Nephron (organoid): ENCODE results near the gene MAP3K21.

ENCODE experiments used
- H3K27ac Mint-ChIP-seq, 3 experiments: 2 replicates each; pipeline ENCODE4 v1.8.0; 2020; ENCODE audit warnings: mixed read lengths in 3 of 3, mild to moderate bottlenecking in 2 of 3, moderate library complexity in 1 of 3
- H3K27me3 Mint-ChIP-seq: 2 replicates; pipeline ENCODE4 v1.8.0; 2021; ENCODE audit warnings: low read depth, mild to moderate bottlenecking, moderate library complexity, mixed read lengths
- H3K36me3 Mint-ChIP-seq: 2 replicates; pipeline ENCODE4 v1.8.0; 2020; ENCODE audit warnings: low read depth, mixed read lengths
- H3K4me1 Mint-ChIP-seq: 2 replicates; pipeline ENCODE4 v1.8.0; 2020; ENCODE audit warnings: mixed read lengths
- H3K4me3 Mint-ChIP-seq, 3 experiments: 2 replicates each; pipeline ENCODE4 v1.8.0; 2020; ENCODE audit warnings: mild to moderate bottlenecking in 3 of 3, mixed read lengths in 3 of 3, moderate library complexity in 2 of 3
- H3K9me3 Mint-ChIP-seq: 2 replicates; pipeline ENCODE4 v1.8.0; 2020; ENCODE audit warnings: mixed read lengths
- CTCF ChIP-seq, 3 experiments: fragments of 200-600 bp; sonication (generic); IDR thresholded peaks; one replicate each; pipeline ENCODE4 v1.5.0; 2021; ENCODE audit warnings: antibody characterized with exemption in 3 of 3; ENCODE audit not compliant: unreplicated experiment in 3 of 3

MAP3K21 gene

GRCh38 chr1:233347338-233347737 is 19.8 kb downstream of the MAP3K21 start:
- Mint-ChIP-seq H3K36me3 (no peaks in the 10 kb centered on the region), H3K27ac (no peak overlapping the region), H3K9me3 (peaks cover 7% of the 10 kb centered on the region), H3K4me3 (no peak overlapping the region), H3K4me1 (no peaks in the 10 kb centered on the region), H3K27me3 (peaks cover 10% of the 10 kb centered on the region)
- TF ChIP-seq CTCF (IDR thresholded peaks at IDR 0.05; ENCODE audit: unreplicated experiment in 3 of 3) = no peak

GRCh38 chr1:233349137-233349536 is 21.6 kb downstream of the MAP3K21 start:
- Mint-ChIP-seq H3K27ac (no peak overlapping the region), H3K4me3 (no peak overlapping the region), H3K4me1 (no peaks in the 10 kb centered on the region), H3K9me3 (peaks cover 2% of the 10 kb centered on the region), H3K27me3 (peaks cover 14% of the 10 kb centered on the region), H3K36me3 (no peaks in the 10 kb centered on the region)
- no peak for TF ChIP-seq CTCF (IDR thresholded peaks at IDR 0.05; ENCODE audit: unreplicated experiment in 3 of 3)

- Mint-ChIP-seq H3K27ac (no peak overlapping the region), H3K4me1 (peaks cover 5% of the 10 kb centered on the region), H3K9me3 (peaks cover 3% of the 10 kb centered on the region), H3K4me3 (no peak overlapping the region), H3K27me3 (peaks cover 4% of the 10 kb centered on the region), H3K36me3 (peaks cover 12% of the 10 kb centered on the region)
- no peak for TF ChIP-seq CTCF (IDR thresholded peaks at IDR 0.05; ENCODE audit: unreplicated experiment in 3 of 3)
Observed at GRCh38 chr1:233354983-233355382, 27.5 kb downstream of the MAP3K21 start.

- peaks cover 5% of the 10 kb centered on the region for H3K4me1 Mint-ChIP-seq
Observed at GRCh38 chr1:233355841-233356704, 28.5 kb downstream of the MAP3K21 start.

GRCh38 chr1:233356705-233356987 is 29.1 kb downstream of the MAP3K21 start:
- TF ChIP-seq CTCF (IDR thresholded peaks at IDR 0.05; ENCODE audit: unreplicated experiment in 3 of 3) = no peak
- peaks cover 14% of the 10 kb centered on the region for H3K27me3 Mint-ChIP-seq
- no peak overlapping the region for H3K4me3 Mint-ChIP-seq
- H3K27ac Mint-ChIP-seq = no peak overlapping the region
- H3K9me3 Mint-ChIP-seq = peaks cover 3% of the 10 kb centered on the region
- H3K36me3 Mint-ChIP-seq = peaks cover 12% of the 10 kb centered on the region
- H3K4me1 Mint-ChIP-seq = peaks cover 9% of the 10 kb centered on the region

More at GRCh38 chr1:233355841-233356704, 28.5 kb downstream of the MAP3K21 start:
- Mint-ChIP-seq H3K27ac (no peak overlapping the region), H3K4me3 (no peak overlapping the region), H3K27me3 (peaks cover 8% of the 10 kb centered on the region), H3K9me3 (peaks cover 3% of the 10 kb centered on the region), H3K36me3 (peaks cover 12% of the 10 kb centered on the region)
- TF ChIP-seq CTCF (IDR thresholded peaks at IDR 0.05; ENCODE audit: unreplicated experiment in 3 of 3) = no peak
